PC-9 (cell line): ENCODE data around the gene PDPK1. TPM values are rescaled to one million over a fixed set of nuclear protein-coding genes. Genes with fewer than 3 reads are reported as not detected.
"Not testable (repeated sequence)": the region's sequence is repeated elsewhere in the genome, so short reads cannot be mapped to it uniquely, and the experiment has no call there.

Source experiments
- BruUV-seq: library from RNA; stranded (reverse); fragments of 400-500 nt; replicated peaks from 2 replicates; lab custom pipeline; 2021; lab: Mats Ljungman, UMichigan
- CTCF ChIA-PET: fragments of 300-600 bp; sonication (Branson Sonifier 250); formaldehyde crosslinking; loops from one replicate; lab custom pipeline; 2022; ENCODE audit warnings: antibody characterized with exemption; lab: Charles Lee
- POLR2A ChIA-PET: fragments of 300-600 bp; sonication (Branson Sonifier 250); formaldehyde crosslinking; loops from one replicate; lab custom pipeline; 2022; ENCODE audit warnings: antibody characterized with exemption; ENCODE audit not compliant: unreplicated experiment; lab: Charles Lee
- DNase-seq, 2 experiments: peaks; one replicate each; pipeline versions ENCODE4 v3.0.0 to v3.0.0-alpha.2; 2015 to 2022; ENCODE audit warnings: mixed read lengths in 1 of 2
- H2AFZ ChIP-seq: fragments of 200-600 bp; sonication (generic); 2 replicates; pipeline ENCODE4 v1.8.1; 2017; ENCODE audit warnings: antibody characterized with exemption
- H3F3A ChIP-seq: fragments of 200-600 bp; sonication (generic); 2 replicates; pipeline ENCODE4 v1.8.1; 2017; ENCODE audit warnings: antibody characterized with exemption, mild to moderate bottlenecking, low read depth; ENCODE audit not compliant: insufficient read depth
- H3K27ac ChIP-seq: fragments of 200-600 bp; sonication (generic); 2 replicates; pipeline ENCODE4 v1.6.1; 2016; ENCODE audit warnings: mixed run types
- H3K27me3 ChIP-seq: fragments of 200-600 bp; sonication (generic); 2 replicates; pipeline ENCODE4 v1.6.1; 2016; ENCODE audit warnings: low read depth, mixed run types; ENCODE audit not compliant: insufficient read depth
- H3K36me3 ChIP-seq: fragments of 200-600 bp; sonication (generic); 2 replicates; pipeline ENCODE4 v1.6.1; 2016; ENCODE audit warnings: low read depth, mixed run types
- H3K4me1 ChIP-seq: fragments of 200-600 bp; sonication (generic); replicated peaks from 2 replicates; pipeline ENCODE4 v1.6.1; 2016; ENCODE audit warnings: mixed run types; ENCODE audit not compliant: insufficient read depth
- H3K4me2 ChIP-seq: fragments of 200-600 bp; sonication (generic); 2 replicates; pipeline ENCODE4 v1.6.1; 2017; ENCODE audit warnings: mixed run types
- H3K4me3 ChIP-seq: fragments of 200-600 bp; sonication (generic); 2 replicates; pipeline ENCODE4 v1.6.1; 2016; ENCODE audit warnings: mixed run types
- H3K79me2 ChIP-seq: fragments of 200-600 bp; sonication (generic); 2 replicates; pipeline ENCODE4 v1.6.1; 2017; ENCODE audit warnings: low read depth, mixed run types
- H3K9me2 ChIP-seq: fragments of 200-600 bp; sonication (generic); 2 replicates; pipeline ENCODE4 v1.8.1; 2017; ENCODE audit warnings: mild to moderate bottlenecking; ENCODE audit not compliant: insufficient read depth
- H3K9me3 ChIP-seq: fragments of 200-600 bp; sonication (generic); 2 replicates; pipeline ENCODE4 v1.8.1; 2016; ENCODE audit warnings: low read depth; ENCODE audit not compliant: insufficient read depth
- H4K20me1 ChIP-seq: fragments of 200-600 bp; sonication (generic); 2 replicates; pipeline ENCODE4 v1.8.1; 2017; ENCODE audit not compliant: insufficient read depth
- intact Hi-C: fragments of 100-400 bp; cut with micrococcal nuclease; formaldehyde crosslinking; loops from one replicate; pipeline ENCODE4 v1.10.0; 2022; ENCODE audit not compliant: unreplicated experiment
- total RNA-seq: library from RNA; stranded (reverse); gene quantifications from 2 replicates; pipeline ENCODE4 v1.2.3, GENCODE V29; 2021
- TF ChIP-seq, protein P1 (sequence below): fragments of 200-600 bp; sonication (generic); conservative IDR thresholded peaks from 2 replicates; pipeline ENCODE4 v1.6.1; 2017; ENCODE audit warnings: mixed run types, antibody characterized with exemption, mild to moderate bottlenecking, moderate library complexity

Gene PDPK1
- total RNA-seq, 1 experiment from 2014 or later: 46.8 TPM

DNA sequence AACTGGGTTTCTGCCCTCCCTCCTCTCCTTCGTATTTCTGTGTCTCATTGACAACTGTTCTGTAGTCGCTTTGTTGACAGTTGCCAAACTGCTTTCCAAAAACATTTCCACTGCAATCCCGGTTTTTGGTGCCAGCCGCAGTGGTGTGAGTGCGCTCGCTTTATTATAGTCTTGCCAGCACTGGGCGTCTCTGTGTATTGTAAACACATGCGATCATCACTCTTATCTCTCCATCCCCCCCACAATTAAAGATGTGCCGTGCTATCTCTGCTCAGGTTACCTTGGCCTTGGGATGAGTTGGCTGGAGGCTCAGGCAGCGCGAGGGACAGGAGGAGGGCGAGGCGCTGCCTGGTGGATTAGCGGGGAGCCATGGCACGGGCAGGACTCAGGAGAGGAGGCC lies 19.3 kb downstream of the PDPK1 start:
- H3K27ac ChIP-seq, BruUV-seq, H3F3A ChIP-seq, H3K9me3 ChIP-seq, H2AFZ ChIP-seq, H3K9me2 ChIP-seq, intact Hi-C loops, DNase-seq, H3K4me2 ChIP-seq, H3K4me1 ChIP-seq, H3K36me3 ChIP-seq, CTCF ChIA-PET, H3K27me3 ChIP-seq, H3K79me2 ChIP-seq, POLR2A ChIA-PET, H4K20me1 ChIP-seq, H3K4me3 ChIP-seq: not testable (repeated sequence)

DNA sequence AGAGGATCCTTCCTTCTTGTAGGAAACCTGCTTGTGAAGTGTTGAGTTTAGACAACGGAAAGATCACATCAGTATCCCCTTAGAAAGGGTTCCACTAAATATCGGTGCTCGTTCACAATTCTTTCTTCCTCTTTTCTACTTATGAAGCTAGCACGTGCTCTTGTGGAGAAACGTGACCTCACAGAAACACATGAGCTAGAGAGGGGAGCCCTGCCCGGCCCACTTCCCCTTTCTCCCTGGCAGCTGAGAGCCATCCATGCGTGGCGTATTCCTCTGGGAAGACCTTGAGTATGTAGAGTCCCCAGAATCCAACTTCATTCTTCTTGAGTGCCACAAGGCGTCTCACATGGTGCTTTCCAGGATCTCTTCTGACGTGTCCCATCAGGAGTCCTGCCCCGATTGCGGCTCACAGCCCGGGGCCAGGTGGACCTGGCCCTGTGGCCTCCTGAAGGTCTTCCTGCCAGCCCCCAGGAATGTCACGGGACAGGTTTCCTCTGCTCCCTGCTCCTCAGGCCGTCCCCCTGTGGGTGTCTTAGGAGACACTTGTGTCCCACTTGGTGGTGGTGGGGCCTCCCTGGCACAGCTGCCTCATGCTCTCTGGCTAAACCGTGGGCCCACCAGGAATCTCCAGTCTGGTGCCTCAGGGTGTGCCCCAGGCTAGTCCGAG lies 22.4 kb downstream of the PDPK1 start:
- H3K27ac ChIP-seq: not testable (repeated sequence)

DNA sequence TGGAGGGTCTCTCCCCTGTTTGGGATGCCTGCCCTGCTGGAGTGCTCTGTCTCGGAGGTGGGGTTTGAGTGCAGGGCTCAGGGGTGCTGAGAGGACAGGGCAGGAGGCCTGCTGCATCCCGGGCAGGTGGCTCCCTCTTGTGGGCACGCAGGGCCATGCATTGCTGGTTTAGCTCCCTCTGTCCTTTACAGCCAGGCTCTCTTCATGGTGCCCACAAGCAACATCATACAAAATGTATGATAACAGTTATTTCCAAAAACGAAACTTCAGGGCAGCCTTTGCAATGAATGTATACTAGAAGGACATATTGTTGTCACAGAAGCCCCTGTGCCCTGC lies 22.9 kb downstream of the PDPK1 start:
- H3K36me3 ChIP-seq, H3K9me3 ChIP-seq, H4K20me1 ChIP-seq, H3K4me1 ChIP-seq, intact Hi-C loops, H2AFZ ChIP-seq, H3K4me2 ChIP-seq, POLR2A ChIA-PET, H3K4me3 ChIP-seq, H3F3A ChIP-seq, H3K79me2 ChIP-seq, BruUV-seq, CTCF ChIA-PET, H3K9me2 ChIP-seq, H3K27me3 ChIP-seq, H3K27ac ChIP-seq: not testable (repeated sequence)
- TF ChIP-seq, protein P1, sequence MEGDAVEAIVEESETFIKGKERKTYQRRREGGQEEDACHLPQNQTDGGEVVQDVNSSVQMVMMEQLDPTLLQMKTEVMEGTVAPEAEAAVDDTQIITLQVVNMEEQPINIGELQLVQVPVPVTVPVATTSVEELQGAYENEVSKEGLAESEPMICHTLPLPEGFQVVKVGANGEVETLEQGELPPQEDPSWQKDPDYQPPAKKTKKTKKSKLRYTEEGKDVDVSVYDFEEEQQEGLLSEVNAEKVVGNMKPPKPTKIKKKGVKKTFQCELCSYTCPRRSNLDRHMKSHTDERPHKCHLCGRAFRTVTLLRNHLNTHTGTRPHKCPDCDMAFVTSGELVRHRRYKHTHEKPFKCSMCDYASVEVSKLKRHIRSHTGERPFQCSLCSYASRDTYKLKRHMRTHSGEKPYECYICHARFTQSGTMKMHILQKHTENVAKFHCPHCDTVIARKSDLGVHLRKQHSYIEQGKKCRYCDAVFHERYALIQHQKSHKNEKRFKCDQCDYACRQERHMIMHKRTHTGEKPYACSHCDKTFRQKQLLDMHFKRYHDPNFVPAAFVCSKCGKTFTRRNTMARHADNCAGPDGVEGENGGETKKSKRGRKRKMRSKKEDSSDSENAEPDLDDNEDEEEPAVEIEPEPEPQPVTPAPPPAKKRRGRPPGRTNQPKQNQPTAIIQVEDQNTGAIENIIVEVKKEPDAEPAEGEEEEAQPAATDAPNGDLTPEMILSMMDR: peak; percentile 59
- peak in 1 of 2 experiments; percentile 76 for DNase-seq

More for the DNA sequence above, 22.4 kb downstream of the PDPK1 start:
- POLR2A ChIA-PET, H3F3A ChIP-seq, H3K4me1 ChIP-seq, H3K36me3 ChIP-seq, H3K27me3 ChIP-seq, BruUV-seq, H3K9me2 ChIP-seq, H3K9me3 ChIP-seq, H4K20me1 ChIP-seq, H2AFZ ChIP-seq, intact Hi-C loops, CTCF ChIA-PET, H3K79me2 ChIP-seq, H3K4me3 ChIP-seq, DNase-seq, H3K4me2 ChIP-seq: not testable (repeated sequence)

DNA sequence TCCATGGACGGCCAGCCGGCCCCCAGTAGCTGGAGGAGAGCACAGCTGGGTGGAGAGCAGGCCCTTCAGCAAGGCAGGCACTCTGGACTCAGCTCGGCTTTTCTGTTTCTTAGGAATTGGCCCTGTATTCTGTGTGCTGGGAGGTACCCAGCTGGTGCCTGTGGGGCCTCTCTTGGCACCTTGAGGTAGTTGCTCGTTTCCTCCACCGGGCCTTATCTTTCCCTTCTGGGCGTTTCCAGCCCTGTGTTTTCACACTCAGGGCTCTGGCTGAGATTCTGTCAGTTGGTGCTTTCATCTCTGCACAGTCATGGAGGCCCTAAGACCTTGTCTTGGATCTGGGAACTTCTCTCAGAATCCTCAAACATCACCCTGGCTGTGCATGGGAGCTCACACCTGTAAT lies 29.7 kb downstream of the PDPK1 start:
- H2AFZ ChIP-seq, H3K36me3 ChIP-seq, CTCF ChIA-PET, POLR2A ChIA-PET, intact Hi-C loops, H4K20me1 ChIP-seq, H3K79me2 ChIP-seq, BruUV-seq, H3F3A ChIP-seq, DNase-seq, H3K9me2 ChIP-seq, H3K4me1 ChIP-seq, H3K4me2 ChIP-seq, H3K27ac ChIP-seq, H3K9me3 ChIP-seq, H3K4me3 ChIP-seq, H3K27me3 ChIP-seq: not testable (repeated sequence)

DNA sequence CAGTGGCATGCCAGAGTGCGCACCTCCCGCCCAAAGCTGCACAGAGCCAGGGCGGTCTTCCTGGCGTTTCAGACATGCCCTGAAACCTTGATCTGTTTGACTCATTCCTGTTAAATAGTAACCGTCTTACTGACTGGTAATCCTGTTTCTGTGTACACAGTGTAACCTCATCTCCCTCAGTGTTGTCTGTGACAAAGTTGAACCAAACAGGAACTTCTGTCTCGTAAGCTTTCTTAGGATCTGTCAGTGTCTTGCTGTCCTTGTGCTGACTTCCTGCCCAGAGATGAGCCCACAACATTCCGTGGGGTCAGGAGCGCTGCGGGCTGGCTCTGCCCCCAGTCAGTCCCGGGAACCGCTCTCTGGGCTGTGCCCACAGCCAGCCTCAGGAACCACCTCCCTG lies 30.8 kb downstream of the PDPK1 start:
- H3K27me3 ChIP-seq, H3K9me3 ChIP-seq, H3K36me3 ChIP-seq, POLR2A ChIA-PET, H2AFZ ChIP-seq, H3K27ac ChIP-seq, H3K4me2 ChIP-seq, DNase-seq, H3K4me3 ChIP-seq, H3F3A ChIP-seq, H4K20me1 ChIP-seq, BruUV-seq, H3K79me2 ChIP-seq, intact Hi-C loops, CTCF ChIA-PET, H3K9me2 ChIP-seq, H3K4me1 ChIP-seq: not testable (repeated sequence)

DNA sequence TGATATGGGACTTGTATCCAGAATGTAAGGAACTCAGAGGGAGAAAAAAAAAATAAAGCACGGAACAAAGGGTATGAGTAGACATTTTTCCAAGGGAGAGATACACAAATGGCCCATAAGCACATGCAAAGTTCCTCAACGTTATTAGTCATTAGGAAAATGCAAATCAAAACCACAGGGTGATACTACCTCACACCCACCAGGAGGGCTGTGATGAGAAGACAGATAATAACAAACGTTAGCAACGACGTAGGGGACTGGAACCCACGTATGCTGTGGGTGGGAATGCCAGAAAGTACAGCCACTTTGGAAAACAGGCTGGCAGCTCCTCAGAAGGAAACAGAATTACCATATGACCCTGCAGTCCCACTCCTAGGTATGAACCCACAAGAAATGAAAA lies 34.9 kb downstream of the PDPK1 start:
- CTCF ChIA-PET, H3K27ac ChIP-seq, DNase-seq, H3K4me2 ChIP-seq, H3K9me3 ChIP-seq, H3F3A ChIP-seq, BruUV-seq, H3K9me2 ChIP-seq, H3K4me1 ChIP-seq, H3K27me3 ChIP-seq, intact Hi-C loops, H3K79me2 ChIP-seq, H3K36me3 ChIP-seq, H3K4me3 ChIP-seq, H4K20me1 ChIP-seq, H2AFZ ChIP-seq, POLR2A ChIA-PET: not testable (repeated sequence)

DNA sequence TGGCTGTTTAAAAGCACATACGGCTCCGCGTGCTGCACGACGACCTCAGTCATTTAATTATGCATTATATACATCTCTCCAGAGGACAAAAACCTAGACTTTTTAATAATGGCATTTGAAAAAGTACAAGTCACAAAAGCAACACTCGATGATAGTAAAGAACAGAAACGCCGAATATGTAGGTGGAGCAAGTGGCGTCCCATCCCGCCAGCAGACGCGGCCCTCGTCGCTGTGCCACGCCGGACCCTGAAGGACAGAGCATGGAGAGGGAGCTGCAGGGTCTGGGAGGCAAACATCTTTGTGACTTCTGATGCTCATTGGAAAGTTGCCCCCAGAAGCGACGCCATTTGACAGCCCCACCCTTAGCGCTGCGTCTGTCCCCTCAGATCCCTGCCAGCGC lies 38.0 kb downstream of the PDPK1 start:
- CTCF ChIA-PET, H3K79me2 ChIP-seq, H3K4me3 ChIP-seq, H4K20me1 ChIP-seq, DNase-seq, H3K36me3 ChIP-seq, H3K4me1 ChIP-seq, H3K9me2 ChIP-seq, H3K27me3 ChIP-seq, H3K9me3 ChIP-seq, H3K27ac ChIP-seq, H3K4me2 ChIP-seq, H2AFZ ChIP-seq, intact Hi-C loops, H3F3A ChIP-seq, POLR2A ChIA-PET, BruUV-seq: not testable (repeated sequence)
